HEK293 (cell line): ENCODE measurements around the gene SLK.
A peak's percentile ranks its signal among the peaks of the same experiment; 100 is the strongest.

ENCODE experiments used
- CTCF ChIA-PET: fragments of 350-600 bp; formaldehyde crosslinking; extraction: SDS; loops from one replicate; lab custom pipeline; 2021; ENCODE audit warnings: antibody characterized with exemption; lab: Yijun Ruan, JAX
- POLR2A ChIA-PET: fragments of 300-600 bp; formaldehyde crosslinking; extraction: SDS; loops from one replicate; lab custom pipeline; 2020; ENCODE audit warnings: antibody characterized with exemption, inconsistent platforms; lab: Yijun Ruan, JAX
- H3K27ac ChIP-seq: fragments of 200-500 bp; sonication (Bioruptor generic); 2 replicates; pipeline ENCODE4 v1.5.1; 2014; ENCODE audit warnings: low read depth, low read length, control low read depth, inconsistent platforms; ENCODE audit errors: extremely low read depth
- H3K36me3 ChIP-seq, 2 experiments: fragments of 200-500 bp in 1 of 2; sonication (Bioruptor generic) in 1 of 2; 1 replicate in 1 of 2; 2 replicates in 1 of 2; pipeline ENCODE4 v1.5.1; 2014 to 2017; ENCODE audit warnings: inconsistent platforms in 2 of 2, low read length in 2 of 2; ENCODE audit not compliant: control insufficient read depth in 2 of 2, insufficient read depth in 1 of 2
- H3K4me1 ChIP-seq: fragments of 200-500 bp; sonication (Bioruptor generic); 2 replicates; pipeline ENCODE4 v1.5.1; 2014; ENCODE audit warnings: mild to moderate bottlenecking, low read length, inconsistent platforms; ENCODE audit not compliant: control insufficient read depth, insufficient read depth
- H3K4me3 ChIP-seq: 2 replicates; pipeline ENCODE4 v1.5.1; 2011; ENCODE audit warnings: low read depth, mild to moderate bottlenecking, control low read depth, low read length, moderate library complexity
- H3K9me3 ChIP-seq: fragments of 200-500 bp; sonication (Bioruptor generic); 2 replicates; pipeline ENCODE4 v1.5.1; 2014; ENCODE audit warnings: low read depth, low read length, inconsistent platforms; ENCODE audit not compliant: control insufficient read depth, insufficient read depth
- KLF1 ChIP-seq: fragments of 450-650 bp; formaldehyde crosslinking; IDR thresholded peaks from 2 replicates; pipeline ENCODE4 v1.5.1; 2016; ENCODE audit warnings: missing biosample characterization, missing genetic modification characterization
- KLF16 ChIP-seq: fragments of 450-650 bp; formaldehyde crosslinking; IDR thresholded peaks from 2 replicates; pipeline ENCODE4 v1.5.1; 2017; ENCODE audit warnings: missing biosample characterization, missing genetic modification characterization
- KLF9 ChIP-seq: fragments of 450-650 bp; formaldehyde crosslinking; IDR thresholded peaks from 2 replicates; pipeline ENCODE4 v1.5.1; 2016; ENCODE audit warnings: missing biosample characterization, missing genetic modification characterization, low read depth
- PRDM2 ChIP-seq: fragments of 450-650 bp; formaldehyde crosslinking; IDR thresholded peaks from 2 replicates; pipeline ENCODE4 v1.5.1; 2016; ENCODE audit warnings: missing biosample characterization, missing genetic modification characterization, borderline replicate concordance
- SCRT1 ChIP-seq: fragments of 450-650 bp; formaldehyde crosslinking; IDR thresholded peaks from 2 replicates; pipeline ENCODE4 v1.5.1; 2016; ENCODE audit warnings: missing biosample characterization, missing genetic modification characterization, borderline replicate concordance
- SCRT2 ChIP-seq: fragments of 450-650 bp; formaldehyde crosslinking; IDR thresholded peaks from 2 replicates; pipeline ENCODE4 v1.5.1; 2016; ENCODE audit warnings: missing biosample characterization, missing genetic modification characterization
- SP7 ChIP-seq: fragments of 450-650 bp; formaldehyde crosslinking; IDR thresholded peaks from 2 replicates; pipeline ENCODE4 v1.5.1; 2016; ENCODE audit warnings: missing biosample characterization, missing genetic modification characterization
- YY2 ChIP-seq: fragments of 450-650 bp; formaldehyde crosslinking; IDR thresholded peaks from 2 replicates; pipeline ENCODE4 v1.5.1; 2016; ENCODE audit warnings: missing biosample characterization, missing genetic modification characterization
- ZBTB10 ChIP-seq: fragments of 450-650 bp; formaldehyde crosslinking; IDR thresholded peaks from 2 replicates; pipeline ENCODE4 v1.5.1; 2016; ENCODE audit warnings: missing biosample characterization, missing genetic modification characterization
- ZBTB20 ChIP-seq: fragments of 450-650 bp; formaldehyde crosslinking; IDR thresholded peaks from 2 replicates; pipeline ENCODE4 v1.5.1; 2016; ENCODE audit warnings: missing biosample characterization, missing genetic modification characterization
- ZNF10 ChIP-seq: fragments of 450-650 bp; formaldehyde crosslinking; IDR thresholded peaks from 2 replicates; pipeline ENCODE4 v1.5.1; 2017; ENCODE audit warnings: missing biosample characterization, missing genetic modification characterization
- ZNF112 ChIP-seq: fragments of 450-650 bp; formaldehyde crosslinking; IDR thresholded peaks from 2 replicates; pipeline ENCODE4 v1.5.0; 2017; ENCODE audit warnings: missing biosample characterization, missing genetic modification characterization
- ZNF19 ChIP-seq: fragments of 450-650 bp; formaldehyde crosslinking; IDR thresholded peaks from 2 replicates; pipeline ENCODE4; 2016; ENCODE audit warnings: missing biosample characterization, missing genetic modification characterization, low read depth
- ZNF24 ChIP-seq: fragments of 450-650 bp; formaldehyde crosslinking; IDR thresholded peaks from 2 replicates; pipeline ENCODE4 v1.5.1; 2016; ENCODE audit warnings: missing biosample characterization, missing genetic modification characterization
- ZNF335 ChIP-seq: fragments of 450-650 bp; formaldehyde crosslinking; conservative IDR thresholded peaks from 2 replicates; pipeline ENCODE4 v1.5.1; 2016; ENCODE audit warnings: missing biosample characterization, missing genetic modification characterization
- ZNF366 ChIP-seq: fragments of 450-650 bp; formaldehyde crosslinking; conservative IDR thresholded peaks from 2 replicates; pipeline ENCODE4 v1.5.1; 2016; ENCODE audit warnings: missing biosample characterization, missing genetic modification characterization
- ZNF394 ChIP-seq: fragments of 450-650 bp; formaldehyde crosslinking; IDR thresholded peaks from 2 replicates; pipeline ENCODE4 v1.5.1; 2016; ENCODE audit warnings: missing biosample characterization, missing genetic modification characterization, mild to moderate bottlenecking, moderate library complexity, borderline replicate concordance
- ZNF423 ChIP-seq: fragments of 450-650 bp; formaldehyde crosslinking; IDR thresholded peaks from 2 replicates; pipeline ENCODE4 v1.5.1; 2016; ENCODE audit warnings: missing biosample characterization, missing genetic modification characterization
- ZNF521 ChIP-seq: fragments of 450-650 bp; formaldehyde crosslinking; IDR thresholded peaks from 2 replicates; pipeline ENCODE4 v1.5.1; 2017; ENCODE audit warnings: missing biosample characterization, mild to moderate bottlenecking, missing genetic modification characterization
- ZNF548 ChIP-seq: fragments of 450-650 bp; formaldehyde crosslinking; IDR thresholded peaks from 2 replicates; pipeline ENCODE4 v1.5.1; 2016; ENCODE audit warnings: missing biosample characterization, missing genetic modification characterization
- ZNF555 ChIP-seq: fragments of 450-650 bp; formaldehyde crosslinking; conservative IDR thresholded peaks from 2 replicates; pipeline ENCODE4 v1.5.1; 2017; ENCODE audit warnings: missing biosample characterization, mild to moderate bottlenecking, missing genetic modification characterization, inconsistent platforms
- ZNF600 ChIP-seq: fragments of 450-650 bp; formaldehyde crosslinking; IDR thresholded peaks from 2 replicates; pipeline ENCODE4 v1.5.1; 2016; ENCODE audit warnings: missing biosample characterization, missing genetic modification characterization
- ZNF664 ChIP-seq: fragments of 450-650 bp; formaldehyde crosslinking; IDR thresholded peaks from 2 replicates; pipeline ENCODE4 v1.5.1; 2016; ENCODE audit warnings: missing biosample characterization, missing genetic modification characterization
- ZNF776 ChIP-seq: fragments of 450-650 bp; formaldehyde crosslinking; IDR thresholded peaks from 2 replicates; pipeline ENCODE4 v1.5.0; 2017; ENCODE audit warnings: missing biosample characterization, missing genetic modification characterization, borderline replicate concordance
- TF ChIP-seq, protein P1 (sequence below): fragments of 450-650 bp; formaldehyde crosslinking; IDR thresholded peaks from 2 replicates; pipeline ENCODE4 v1.5.1; 2017; ENCODE audit warnings: missing biosample characterization, missing genetic modification characterization
- TF ChIP-seq, protein P2 (sequence below): fragments of 450-650 bp; formaldehyde crosslinking; IDR thresholded peaks from 2 replicates; pipeline ENCODE4 v1.5.1; 2016; ENCODE audit warnings: missing biosample characterization, missing genetic modification characterization
- TF ChIP-seq, protein P3 (sequence below): fragments of 450-650 bp; formaldehyde crosslinking; IDR thresholded peaks from 2 replicates; pipeline ENCODE4 v1.5.1; 2017; ENCODE audit warnings: missing biosample characterization, missing genetic modification characterization

SLK gene

GRCh38 chr10:103975169-103975568, 8.2 kb downstream of the SLK start:
- CTCF ChIA-PET = no interaction called here
- no peaks in the 10 kb centered on the region for H3K36me3 ChIP-seq
- peak; percentile 94 for TF ChIP-seq SCRT1 (tag by site-specific recombination)
- TF ChIP-seq, protein P1, sequence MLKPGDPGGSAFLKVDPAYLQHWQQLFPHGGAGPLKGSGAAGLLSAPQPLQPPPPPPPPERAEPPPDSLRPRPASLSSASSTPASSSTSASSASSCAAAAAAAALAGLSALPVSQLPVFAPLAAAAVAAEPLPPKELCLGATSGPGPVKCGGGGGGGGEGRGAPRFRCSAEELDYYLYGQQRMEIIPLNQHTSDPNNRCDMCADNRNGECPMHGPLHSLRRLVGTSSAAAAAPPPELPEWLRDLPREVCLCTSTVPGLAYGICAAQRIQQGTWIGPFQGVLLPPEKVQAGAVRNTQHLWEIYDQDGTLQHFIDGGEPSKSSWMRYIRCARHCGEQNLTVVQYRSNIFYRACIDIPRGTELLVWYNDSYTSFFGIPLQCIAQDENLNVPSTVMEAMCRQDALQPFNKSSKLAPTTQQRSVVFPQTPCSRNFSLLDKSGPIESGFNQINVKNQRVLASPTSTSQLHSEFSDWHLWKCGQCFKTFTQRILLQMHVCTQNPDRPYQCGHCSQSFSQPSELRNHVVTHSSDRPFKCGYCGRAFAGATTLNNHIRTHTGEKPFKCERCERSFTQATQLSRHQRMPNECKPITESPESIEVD (tag by site-specific recombination) = no peak
- no peak for TF ChIP-seq KLF1 (tag by site-specific recombination)
- peak; percentile 26; the same call in 1 of the 2 replicates for TF ChIP-seq ZNF366
- TF ChIP-seq ZNF423 (tag by site-specific recombination) = no peak
- no peak for TF ChIP-seq ZNF112 (tag by site-specific recombination)
- TF ChIP-seq ZNF24 (tag by site-specific recombination) = no peak
- TF ChIP-seq ZNF664 (tag by site-specific recombination) = no peak
- no peak for TF ChIP-seq PRDM2 (tag by site-specific recombination)
- TF ChIP-seq ZBTB20 (tag by site-specific recombination) = no peak
- TF ChIP-seq ZNF10 = no peak
- no peak for TF ChIP-seq KLF9 (tag by site-specific recombination)
- no peak for TF ChIP-seq ZNF19 (tag by site-specific recombination)
- no peak for TF ChIP-seq ZNF521
- TF ChIP-seq KLF16 (tag by site-specific recombination) = no peak
- TF ChIP-seq SCRT2 = peak; percentile 97
- TF ChIP-seq ZNF335 (tag by site-specific recombination) = no peak
- TF ChIP-seq YY2 (tag by site-specific recombination) = no peak
- TF ChIP-seq ZNF548 (tag by site-specific recombination) = no peak
- no peak for TF ChIP-seq ZBTB10 (tag by site-specific recombination)
- TF ChIP-seq, protein P2, sequence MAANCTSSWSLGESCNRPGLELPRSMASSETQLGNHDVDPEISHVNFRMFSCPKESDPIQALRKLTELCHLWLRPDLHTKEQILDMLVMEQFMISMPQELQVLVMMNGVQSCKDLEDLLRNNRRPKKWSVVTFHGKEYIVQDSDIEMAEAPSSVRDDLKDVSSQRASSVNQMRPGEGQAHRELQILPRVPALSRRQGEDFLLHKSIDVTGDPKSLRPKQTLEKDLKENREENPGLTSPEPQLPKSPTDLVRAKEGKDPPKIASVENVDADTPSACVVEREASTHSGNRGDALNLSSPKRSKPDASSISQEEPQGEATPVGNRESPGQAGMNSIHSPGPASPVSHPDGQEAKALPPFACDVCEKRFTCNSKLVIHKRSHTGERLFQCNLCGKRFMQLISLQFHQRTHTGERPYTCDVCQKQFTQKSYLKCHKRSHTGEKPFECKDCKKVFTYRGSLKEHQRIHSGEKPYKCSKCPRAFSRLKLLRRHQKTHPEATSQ (tag by site-specific recombination) = no peak
- no peak for TF ChIP-seq ZNF555
- TF ChIP-seq, protein P3, sequence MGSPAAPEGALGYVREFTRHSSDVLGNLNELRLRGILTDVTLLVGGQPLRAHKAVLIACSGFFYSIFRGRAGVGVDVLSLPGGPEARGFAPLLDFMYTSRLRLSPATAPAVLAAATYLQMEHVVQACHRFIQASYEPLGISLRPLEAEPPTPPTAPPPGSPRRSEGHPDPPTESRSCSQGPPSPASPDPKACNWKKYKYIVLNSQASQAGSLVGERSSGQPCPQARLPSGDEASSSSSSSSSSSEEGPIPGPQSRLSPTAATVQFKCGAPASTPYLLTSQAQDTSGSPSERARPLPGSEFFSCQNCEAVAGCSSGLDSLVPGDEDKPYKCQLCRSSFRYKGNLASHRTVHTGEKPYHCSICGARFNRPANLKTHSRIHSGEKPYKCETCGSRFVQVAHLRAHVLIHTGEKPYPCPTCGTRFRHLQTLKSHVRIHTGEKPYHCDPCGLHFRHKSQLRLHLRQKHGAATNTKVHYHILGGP (tag by site-specific recombination) = no peak
- TF ChIP-seq ZNF394 (tag by site-specific recombination) = no peak
- peak; percentile 88 for TF ChIP-seq SP7 (tag by site-specific recombination)
- peak; percentile 83 for TF ChIP-seq ZNF600 (tag by site-specific recombination)
- no peak for TF ChIP-seq ZNF776 (tag by site-specific recombination)
- TF ChIP-seq, all 188 proteins: peak for 5
- Histone ChIP-seq H3K4me3 (no peak overlapping the region), H3K4me1 (peaks cover 11% of the 10 kb centered on the region), H3K27ac (no peak overlapping the region), H3K9me3 (no peaks in the 10 kb centered on the region)
- POLR2A ChIA-PET = no interaction called here
